HG02763 (cell line): ENCODE results near the gene PSME4.
"Not testable (repeated sequence)": the region's sequence is repeated elsewhere in the genome, so short reads cannot be mapped to it uniquely, and the experiment has no call there.

Experiments used
- ATAC-seq: cut with Tn5 transposase; IDR thresholded peaks from one replicate; pipeline ENCODE4 v1.9.1; 2021; ENCODE audit warnings: mild to moderate bottlenecking, moderate library complexity; ENCODE audit not compliant: unreplicated experiment

Gene PSME4

GRCh38 chr2:53969285-53969967 is 1.4 kb downstream of the PSME4 start:
- no peak for ATAC-seq

- no peak for ATAC-seq
These were observed 5.7 kb downstream of the PSME4 start for GRCh38 chr2:53964987-53965687.

GRCh38 chr2:53964257-53964952 is 6.4 kb downstream of the PSME4 start:
- ATAC-seq, result no peak

GRCh38 chr2:53961478-53962216 is 9.1 kb downstream of the PSME4 start:
- not testable (repeated sequence) for ATAC-seq

GRCh38 chr2:53960476-53960875 is 10.3 kb downstream of the PSME4 start:
- no peak for ATAC-seq

GRCh38 chr2:53958443-53958842 is 12.3 kb downstream of the PSME4 start:
- no peak for ATAC-seq

- ATAC-seq, result no peak
These were observed 18.3 kb downstream of the PSME4 start for GRCh38 chr2:53952519-53952918.

GRCh38 chr2:53949457-53949856 is 21.3 kb downstream of the PSME4 start:
- no peak for ATAC-seq

GRCh38 chr2:53945538-53945937 is 25.3 kb downstream of the PSME4 start:
- no peak for ATAC-seq

GRCh38 chr2:53944542-53944941 is 26.3 kb downstream of the PSME4 start:
- no peak for ATAC-seq

GRCh38 chr2:53942280-53942679 is 28.5 kb downstream of the PSME4 start:
- ATAC-seq, result no peak

- ATAC-seq, result no peak
These were observed 29.0 kb downstream of the PSME4 start for GRCh38 chr2:53941749-53942148.

GRCh38 chr2:53939656-53940055 is 31.1 kb downstream of the PSME4 start:
- ATAC-seq, result no peak

GRCh38 chr2:53938904-53939303 is 31.9 kb downstream of the PSME4 start:
- no peak for ATAC-seq

GRCh38 chr2:53933329-53933728 is 37.5 kb downstream of the PSME4 start:
- ATAC-seq, result no peak

- not testable (repeated sequence) for ATAC-seq
These were observed 44.5 kb downstream of the PSME4 start for GRCh38 chr2:53926321-53926720.

- peak; percentile 59 for ATAC-seq
These were observed 57.1 kb downstream of the PSME4 start for GRCh38 chr2:53913721-53914120.

GRCh38 chr2:53911434-53912189 is 59.2 kb downstream of the PSME4 start:
- ATAC-seq, result no peak

GRCh38 chr2:53907582-53907981 is 63.2 kb downstream of the PSME4 start:
- no peak for ATAC-seq

- no peak for ATAC-seq
These were observed 65.4 kb downstream of the PSME4 start for GRCh38 chr2:53905396-53905795.

- ATAC-seq, result no peak
These were observed 67.8 kb downstream of the PSME4 start for GRCh38 chr2:53903011-53903410.
